Measurements from ENCODE around the gene TNFRSF12A. TPM values are rescaled to one million over a fixed set of nuclear protein-coding genes. Genes with fewer than 3 reads are reported as not detected.

The TNFRSF12A gene
- total and polyA plus RNA-seq, 9 of the 15 experiments (the other 6 are each of a cell fraction or from before 2014, with no cell fraction given), result 0.41 to 61.8 (median 26.5) TPM

DNA sequence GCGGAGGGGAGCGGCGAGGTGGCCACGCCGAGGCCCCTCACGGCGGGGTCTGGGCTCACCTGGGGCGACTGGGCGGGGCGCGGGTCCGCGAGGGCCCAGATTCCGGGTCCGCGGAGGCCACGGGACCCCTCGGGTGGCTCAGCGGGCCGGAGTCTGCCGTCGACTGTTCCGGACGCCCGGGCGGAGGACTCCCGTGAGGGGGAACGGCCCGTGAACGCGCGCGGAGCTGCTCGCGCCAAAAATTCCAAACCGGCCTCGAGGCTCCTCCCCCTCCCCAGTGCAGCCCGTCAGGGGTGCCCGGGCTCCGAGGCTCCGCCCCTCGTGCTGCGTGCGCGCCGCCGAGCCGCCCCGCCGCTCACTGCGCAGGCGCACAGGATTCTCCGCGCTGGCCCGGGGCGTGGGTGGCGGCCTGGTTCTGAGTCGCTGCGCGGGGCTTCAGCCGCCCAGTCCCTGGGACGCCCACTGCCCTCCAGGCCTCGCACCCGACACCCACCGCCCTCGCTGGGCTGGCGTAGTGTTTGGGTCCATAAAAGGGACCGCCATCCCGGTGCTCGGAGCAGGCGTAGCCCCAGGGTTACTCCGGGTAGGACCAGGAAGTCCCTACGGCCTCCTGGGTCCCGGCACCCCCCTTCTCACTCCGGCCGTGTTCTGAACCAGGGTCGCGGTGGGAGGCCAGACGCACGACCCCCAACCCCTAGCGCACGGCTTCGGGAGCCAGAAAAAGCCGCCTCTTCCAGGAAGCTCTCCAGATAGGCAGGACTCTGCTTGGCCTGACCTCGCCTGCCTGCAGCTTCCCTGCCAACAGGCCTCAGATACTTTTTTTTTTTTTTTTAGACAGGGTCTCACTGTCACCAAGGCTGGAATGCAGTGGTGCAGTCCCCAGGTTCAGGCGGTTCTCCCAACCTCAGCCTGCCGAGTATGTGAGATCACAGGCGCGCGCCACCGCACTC is 39.7 kb upstream of the TNFRSF12A start, which contains the start of gene PKMYT1 (continued):
- TF ChIP-seq, protein P1, sequence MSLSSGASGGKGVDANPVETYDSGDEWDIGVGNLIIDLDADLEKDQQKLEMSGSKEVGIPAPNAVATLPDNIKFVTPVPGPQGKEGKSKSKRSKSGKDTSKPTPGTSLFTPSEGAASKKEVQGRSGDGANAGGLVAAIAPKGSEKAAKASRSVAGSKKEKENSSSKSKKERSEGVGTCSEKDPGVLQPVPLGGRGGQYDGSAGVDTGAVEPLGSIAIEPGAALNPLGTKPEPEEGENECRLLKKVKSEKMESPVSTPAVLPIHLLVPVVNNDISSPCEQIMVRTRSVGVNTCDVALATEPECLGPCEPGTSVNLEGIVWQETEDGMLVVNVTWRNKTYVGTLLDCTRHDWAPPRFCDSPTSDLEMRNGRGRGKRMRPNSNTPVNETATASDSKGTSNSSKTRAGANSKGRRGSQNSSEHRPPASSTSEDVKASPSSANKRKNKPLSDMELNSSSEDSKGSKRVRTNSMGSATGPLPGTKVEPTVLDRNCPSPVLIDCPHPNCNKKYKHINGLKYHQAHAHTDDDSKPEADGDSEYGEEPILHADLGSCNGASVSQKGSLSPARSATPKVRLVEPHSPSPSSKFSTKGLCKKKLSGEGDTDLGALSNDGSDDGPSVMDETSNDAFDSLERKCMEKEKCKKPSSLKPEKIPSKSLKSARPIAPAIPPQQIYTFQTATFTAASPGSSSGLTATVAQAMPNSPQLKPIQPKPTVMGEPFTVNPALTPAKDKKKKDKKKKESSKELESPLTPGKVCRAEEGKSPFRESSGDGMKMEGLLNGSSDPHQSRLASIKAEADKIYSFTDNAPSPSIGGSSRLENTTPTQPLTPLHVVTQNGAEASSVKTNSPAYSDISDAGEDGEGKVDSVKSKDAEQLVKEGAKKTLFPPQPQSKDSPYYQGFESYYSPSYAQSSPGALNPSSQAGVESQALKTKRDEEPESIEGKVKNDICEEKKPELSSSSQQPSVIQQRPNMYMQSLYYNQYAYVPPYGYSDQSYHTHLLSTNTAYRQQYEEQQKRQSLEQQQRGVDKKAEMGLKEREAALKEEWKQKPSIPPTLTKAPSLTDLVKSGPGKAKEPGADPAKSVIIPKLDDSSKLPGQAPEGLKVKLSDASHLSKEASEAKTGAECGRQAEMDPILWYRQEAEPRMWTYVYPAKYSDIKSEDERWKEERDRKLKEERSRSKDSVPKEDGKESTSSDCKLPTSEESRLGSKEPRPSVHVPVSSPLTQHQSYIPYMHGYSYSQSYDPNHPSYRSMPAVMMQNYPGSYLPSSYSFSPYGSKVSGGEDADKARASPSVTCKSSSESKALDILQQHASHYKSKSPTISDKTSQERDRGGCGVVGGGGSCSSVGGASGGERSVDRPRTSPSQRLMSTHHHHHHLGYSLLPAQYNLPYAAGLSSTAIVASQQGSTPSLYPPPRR (CRISPR knock-in tag; IDR thresholded peaks at IDR 0.05; ENCODE audit: borderline replicate concordance), result 0 out of 2 replicates have a peak, but pooled peaks have one; percentile 20
- TF ChIP-seq MLX (CRISPR knock-in tag; conservative IDR thresholded peaks at IDR 0.05) (no peak), ZNF76 (CRISPR knock-in tag; IDR thresholded peaks at IDR 0.05; ENCODE audit: borderline replicate concordance) (no peak), ZNF12 (CRISPR knock-in tag; IDR thresholded peaks at IDR 0.05) (peak; percentile 27), ATF7 (IDR thresholded peaks at IDR 0.05) (peak; percentile 27; the same call in 1 of the 2 replicates), TCF7 (IDR thresholded peaks at IDR 0.05; ENCODE audit: borderline replicate concordance) (no peak), NR0B1 (IDR thresholded peaks at IDR 0.05; ENCODE audit: partially characterized antibody) (no peak), TEAD4 (IDR thresholded peaks at IDR 0.05; ENCODE audit: low read length) (no peak), TEAD4 (CRISPR knock-in tag; IDR thresholded peaks at IDR 0.05; ENCODE audit: borderline replicate concordance) (no peak), HLTF (IDR thresholded peaks at IDR 0.05) (no peak), ESRRB (CRISPR knock-in tag; IDR thresholded peaks at IDR 0.05; ENCODE audit: borderline replicate concordance) (no peak), VEZF1 (CRISPR knock-in tag; IDR thresholded peaks at IDR 0.05) (peak; percentile 62), CBX5 (IDR thresholded peaks at IDR 0.05; ENCODE audit: borderline replicate concordance, low read depth) (no peak)
- TF ChIP-seq, protein P2, sequence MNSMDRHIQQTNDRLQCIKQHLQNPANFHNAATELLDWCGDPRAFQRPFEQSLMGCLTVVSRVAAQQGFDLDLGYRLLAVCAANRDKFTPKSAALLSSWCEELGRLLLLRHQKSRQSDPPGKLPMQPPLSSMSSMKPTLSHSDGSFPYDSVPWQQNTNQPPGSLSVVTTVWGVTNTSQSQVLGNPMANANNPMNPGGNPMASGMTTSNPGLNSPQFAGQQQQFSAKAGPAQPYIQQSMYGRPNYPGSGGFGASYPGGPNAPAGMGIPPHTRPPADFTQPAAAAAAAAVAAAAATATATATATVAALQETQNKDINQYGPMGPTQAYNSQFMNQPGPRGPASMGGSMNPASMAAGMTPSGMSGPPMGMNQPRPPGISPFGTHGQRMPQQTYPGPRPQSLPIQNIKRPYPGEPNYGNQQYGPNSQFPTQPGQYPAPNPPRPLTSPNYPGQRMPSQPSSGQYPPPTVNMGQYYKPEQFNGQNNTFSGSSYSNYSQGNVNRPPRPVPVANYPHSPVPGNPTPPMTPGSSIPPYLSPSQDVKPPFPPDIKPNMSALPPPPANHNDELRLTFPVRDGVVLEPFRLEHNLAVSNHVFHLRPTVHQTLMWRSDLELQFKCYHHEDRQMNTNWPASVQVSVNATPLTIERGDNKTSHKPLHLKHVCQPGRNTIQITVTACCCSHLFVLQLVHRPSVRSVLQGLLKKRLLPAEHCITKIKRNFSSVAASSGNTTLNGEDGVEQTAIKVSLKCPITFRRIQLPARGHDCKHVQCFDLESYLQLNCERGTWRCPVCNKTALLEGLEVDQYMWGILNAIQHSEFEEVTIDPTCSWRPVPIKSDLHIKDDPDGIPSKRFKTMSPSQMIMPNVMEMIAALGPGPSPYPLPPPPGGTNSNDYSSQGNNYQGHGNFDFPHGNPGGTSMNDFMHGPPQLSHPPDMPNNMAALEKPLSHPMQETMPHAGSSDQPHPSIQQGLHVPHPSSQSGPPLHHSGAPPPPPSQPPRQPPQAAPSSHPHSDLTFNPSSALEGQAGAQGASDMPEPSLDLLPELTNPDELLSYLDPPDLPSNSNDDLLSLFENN (IDR thresholded peaks at IDR 0.05; ENCODE audit: low read depth in 2 of 2, low read length in 2 of 2), result no peak

Data from K562 (cell line).